Activated CD4-positive, CD25-positive, alpha-beta regulatory T cell treated with anti-CD3 and anti-CD28 coated beads, Interleukin-2, amount 50 U/mL, for 16 hours (primary cell): Measurements from ENCODE around the gene ISG20L2.
A peak's percentile ranks its signal among the peaks of the same experiment; 100 is the strongest.

Source experiments
- DNase-seq: peaks from one replicate; pipeline ENCODE4 v3.0.0-alpha.2; 2020; ENCODE audit warnings: low read depth, low spot score

ISG20L2 gene

GRCh38 chr1:156706657-156707416 lies 21.7 kb downstream of the ISG20L2 start:
- DNase-seq: no peak

GRCh38 chr1:156705918-156706656 lies 22.5 kb downstream of the ISG20L2 start:
- peak; percentile 38 for DNase-seq

DNA sequence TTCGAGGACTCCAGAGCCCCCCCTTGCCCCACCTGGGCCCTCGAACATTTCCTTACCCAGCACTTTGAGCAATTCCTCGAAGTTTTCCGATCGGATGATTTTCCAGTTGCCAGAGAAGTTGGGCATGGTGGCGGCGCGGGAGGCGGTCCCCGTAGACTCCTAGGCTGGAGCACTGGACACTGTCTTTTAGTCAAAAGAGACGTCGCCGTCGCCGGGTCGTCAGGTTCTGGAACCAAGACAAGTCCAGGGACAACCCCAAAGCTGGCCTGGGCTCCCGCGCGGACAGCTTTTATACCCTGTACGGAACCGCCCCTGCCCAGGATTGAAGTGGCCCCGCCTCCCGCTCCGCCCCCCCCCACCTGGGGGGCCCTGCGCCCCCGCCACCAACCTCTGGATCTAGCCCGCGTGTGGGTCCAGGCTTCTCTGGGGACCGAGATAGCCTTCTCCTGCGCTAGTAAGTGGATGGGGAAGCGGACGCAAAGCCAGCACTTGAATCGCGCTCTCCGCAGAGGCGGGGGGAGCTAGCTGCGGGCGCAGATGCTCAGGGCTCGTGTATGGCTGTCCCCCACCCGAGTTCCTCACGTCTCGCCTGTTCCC lies 23.1 kb downstream of the ISG20L2 start, which contains the start of gene CRABP2:
Gene CRABP2, minus strand, starts transcription at position 263 of the 597 bp plus-strand sequence. Its CDS starts 137 bp downstream, at position 126.
- no peak for DNase-seq

DNA sequence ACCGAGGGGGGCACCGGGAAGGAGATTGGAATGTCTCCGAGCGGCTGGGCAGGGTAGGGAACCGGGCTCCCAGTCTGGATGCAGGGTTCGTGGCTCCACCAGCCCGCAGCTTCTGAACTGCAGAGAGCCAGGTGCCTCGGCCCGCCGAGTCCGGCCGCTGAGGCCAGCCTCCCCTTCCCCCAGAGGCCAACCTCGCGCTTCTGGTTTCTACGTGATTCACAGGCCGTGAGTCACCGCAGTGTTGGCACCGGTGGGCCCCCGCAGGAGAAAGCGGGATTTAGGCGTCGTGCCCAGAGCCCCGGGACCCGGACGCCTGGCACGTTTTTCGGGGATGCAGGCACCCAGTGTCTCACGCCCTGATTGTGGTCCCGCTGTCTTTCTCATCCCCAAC lies 23.6 kb downstream of the ISG20L2 start:
- no peak for DNase-seq

DNA sequence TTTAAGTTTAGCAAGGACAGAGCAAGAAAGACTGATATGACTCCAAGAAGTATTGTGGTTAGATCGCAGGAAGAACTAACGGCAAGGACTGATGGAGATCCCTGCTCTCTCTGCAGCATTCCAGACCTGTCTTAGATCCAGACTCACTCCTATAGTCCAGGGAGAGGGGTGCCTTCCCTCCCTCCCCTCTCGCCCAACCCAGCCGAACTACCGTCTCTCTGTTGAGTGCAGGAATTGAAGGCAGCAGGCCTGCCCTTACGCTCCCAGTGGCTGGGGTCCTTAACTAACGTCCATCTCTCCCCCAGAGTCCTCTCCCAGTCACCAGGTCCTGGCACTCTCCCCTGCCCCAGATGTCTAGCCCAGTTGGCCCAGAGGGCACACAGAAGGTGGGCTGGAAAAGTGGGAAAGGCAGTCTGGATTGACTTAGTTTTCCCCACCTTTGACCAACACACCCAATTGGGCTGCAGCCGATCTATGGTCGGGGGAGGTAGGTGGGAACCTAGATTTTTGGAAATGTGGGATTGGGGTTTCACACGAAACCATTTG lies 24.3 kb downstream of the ISG20L2 start:
- no peak for DNase-seq

- DNase-seq: no peak
Observed at GRCh38 chr1:156703741-156704140, 24.8 kb downstream of the ISG20L2 start.

GRCh38 chr1:156703336-156703735 lies 25.2 kb downstream of the ISG20L2 start:
- DNase-seq: no peak

DNA sequence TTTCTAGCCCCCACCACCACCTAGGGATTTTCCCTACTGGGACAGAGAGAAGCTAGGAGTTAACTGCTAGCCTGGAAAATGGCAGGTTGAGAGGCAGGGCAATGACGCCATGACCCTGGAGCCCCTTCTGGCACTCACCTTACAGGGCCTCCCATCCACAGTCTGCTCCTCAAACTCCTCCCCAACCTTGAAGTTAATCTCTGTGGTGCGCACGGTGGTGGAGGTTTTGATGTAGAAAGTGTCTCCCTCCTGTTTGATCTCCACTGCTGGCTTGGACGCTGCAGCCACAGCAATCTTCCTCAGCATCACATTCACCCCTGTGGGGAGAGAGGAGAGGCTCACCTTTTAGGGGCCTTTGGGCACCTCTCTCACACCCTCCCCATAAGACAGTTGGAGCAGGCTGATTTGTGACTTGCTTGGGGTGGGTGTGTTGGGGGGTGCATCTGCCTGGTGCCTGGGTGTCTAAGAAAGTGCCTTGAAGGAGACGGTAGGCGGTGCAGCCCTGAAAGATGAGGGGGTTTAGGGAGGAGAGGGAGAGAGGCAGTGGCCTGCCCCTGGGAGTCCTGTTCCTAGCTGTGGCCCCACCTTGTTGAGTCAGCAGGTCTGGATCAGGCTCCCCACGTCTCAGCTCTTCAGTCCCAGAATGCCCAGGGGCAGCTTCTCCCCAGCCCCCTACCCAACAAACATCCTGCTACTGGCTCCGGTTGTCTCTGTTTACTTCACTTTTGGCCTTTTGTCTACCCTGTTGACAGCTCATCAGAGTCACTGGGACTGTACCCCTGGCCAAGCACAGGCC lies 27.6 kb downstream of the ISG20L2 start:
- no peak for DNase-seq

DNA sequence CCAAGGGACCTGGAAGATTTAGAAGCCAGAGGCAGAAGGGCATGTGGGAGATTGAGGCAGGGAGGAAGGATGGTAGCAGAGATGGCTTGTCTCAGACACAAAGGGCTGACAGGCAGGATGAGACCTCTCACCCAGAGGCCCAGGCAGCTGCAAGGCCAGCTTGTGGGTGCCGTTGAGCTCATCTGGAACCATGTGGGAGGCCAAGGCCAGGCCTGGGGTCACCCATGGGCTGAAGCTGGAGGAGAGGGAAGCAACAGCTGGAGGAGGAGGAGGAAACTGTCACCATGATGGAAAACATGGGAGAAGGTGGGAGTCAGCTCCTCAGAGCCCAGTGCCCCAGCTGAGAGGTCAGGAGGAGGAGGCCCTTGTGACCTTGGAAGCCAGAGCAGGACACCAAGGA lies 29.6 kb downstream of the ISG20L2 start:
- no peak for DNase-seq

DNA sequence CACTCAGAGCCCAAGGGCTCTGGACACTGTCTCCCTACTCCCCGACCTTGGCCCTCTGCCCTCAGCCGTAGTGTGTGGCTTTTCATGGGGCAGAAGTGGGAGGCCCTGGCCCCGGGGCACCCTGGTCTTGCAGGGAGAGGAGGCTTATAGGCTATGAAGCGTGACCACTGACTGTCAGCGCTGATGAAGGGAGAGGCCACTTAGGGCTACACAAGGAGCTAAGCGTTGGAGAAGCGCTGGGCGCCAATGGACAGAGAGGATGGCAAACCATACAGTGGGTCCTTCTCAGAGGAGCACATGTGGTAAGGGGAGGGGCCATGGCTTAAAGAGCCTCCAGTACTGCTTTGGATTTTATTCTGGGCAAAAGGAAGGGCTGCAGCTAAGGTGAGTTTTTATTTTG lies 31.1 kb downstream of the ISG20L2 start:
- DNase-seq: no peak

GRCh38 chr1:156696755-156697154 lies 31.8 kb downstream of the ISG20L2 start:
- DNase-seq: no peak

DNA sequence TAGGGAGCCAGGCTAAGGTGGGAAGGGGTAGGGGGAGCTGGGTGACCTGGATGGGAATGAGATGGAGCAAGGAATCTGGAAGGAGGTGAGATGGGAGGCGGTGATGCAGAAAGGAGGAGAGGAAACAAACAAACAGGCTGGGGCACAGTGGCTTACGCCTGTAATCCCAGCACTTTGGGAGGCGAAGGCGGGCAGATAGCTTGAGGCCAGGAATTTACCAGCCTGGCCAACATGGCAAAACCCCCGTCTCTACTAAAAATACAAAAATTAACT lies 33.9 kb downstream of the ISG20L2 start:
- no peak for DNase-seq

DNA sequence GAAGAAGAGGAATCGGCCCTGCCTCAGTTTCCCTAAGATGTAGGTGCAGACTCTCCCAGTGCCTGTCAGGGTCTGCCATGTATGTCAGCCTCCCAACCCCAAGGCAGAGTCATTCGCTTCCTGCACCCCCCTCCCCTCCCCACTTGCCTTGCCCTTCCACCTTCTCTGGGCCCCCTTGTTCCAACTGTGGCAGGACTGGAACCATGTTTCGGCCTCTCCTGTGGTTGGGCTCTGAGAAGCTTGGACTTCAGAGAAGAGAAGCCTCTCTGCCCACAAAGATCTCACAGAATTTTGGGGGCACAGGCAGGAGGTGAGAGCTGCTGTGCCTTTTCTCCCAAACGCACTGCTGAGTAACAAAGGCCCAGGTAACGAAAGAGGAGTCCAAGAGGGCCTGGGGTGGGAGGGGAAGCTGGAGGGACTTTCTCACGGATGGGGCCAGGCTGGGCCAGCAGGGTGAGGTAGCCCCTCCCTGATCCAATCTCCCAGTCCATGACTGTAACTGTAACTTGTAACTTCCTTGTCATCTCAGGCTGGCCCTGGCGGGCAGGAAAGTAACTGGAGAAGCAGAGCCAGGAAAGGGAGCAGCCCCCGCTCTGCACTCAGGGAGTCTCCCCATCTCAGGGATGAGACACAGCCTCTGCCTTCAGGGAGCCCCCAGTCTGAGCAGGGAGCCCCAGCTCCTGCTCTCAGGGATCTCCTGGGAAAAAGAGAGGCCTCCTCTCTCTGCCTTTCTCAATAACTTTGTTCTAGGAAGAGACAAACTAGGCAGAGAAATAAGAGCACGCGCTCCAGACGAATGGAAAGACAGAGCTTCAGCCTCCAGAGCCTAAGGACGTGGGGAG lies 34.5 kb downstream of the ISG20L2 start:
- DNase-seq: no peak

GRCh38 chr1:156692925-156693847 lies 35.4 kb downstream of the ISG20L2 start:
- DNase-seq: no peak

DNA sequence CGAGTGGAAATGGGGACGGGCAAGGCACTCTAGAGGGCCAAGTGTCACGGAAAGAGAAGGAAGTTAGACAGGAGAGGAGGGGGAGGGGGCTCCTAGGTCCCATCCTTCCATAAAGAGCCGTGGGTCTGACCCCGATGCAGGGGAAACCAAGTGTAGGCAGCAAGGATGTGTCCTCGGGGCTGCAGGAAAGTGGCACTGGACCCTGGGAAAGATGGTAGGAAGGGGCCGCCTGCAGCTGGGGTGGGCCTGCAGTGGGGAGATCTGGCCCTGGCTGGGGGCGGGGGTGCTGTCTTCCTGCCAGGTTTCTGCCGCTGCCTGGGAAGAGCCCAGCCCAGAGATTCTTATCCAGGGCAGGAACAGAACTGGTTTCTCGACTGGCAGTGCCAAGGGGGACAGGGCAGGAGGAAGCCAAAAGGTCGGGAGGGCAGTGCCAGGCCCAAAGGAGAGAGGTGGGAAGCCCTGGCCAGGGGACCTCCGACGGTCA lies 36.1 kb downstream of the ISG20L2 start:
- DNase-seq: no peak

GRCh38 chr1:156691665-156692440 lies 36.7 kb downstream of the ISG20L2 start:
- no peak for DNase-seq

DNA sequence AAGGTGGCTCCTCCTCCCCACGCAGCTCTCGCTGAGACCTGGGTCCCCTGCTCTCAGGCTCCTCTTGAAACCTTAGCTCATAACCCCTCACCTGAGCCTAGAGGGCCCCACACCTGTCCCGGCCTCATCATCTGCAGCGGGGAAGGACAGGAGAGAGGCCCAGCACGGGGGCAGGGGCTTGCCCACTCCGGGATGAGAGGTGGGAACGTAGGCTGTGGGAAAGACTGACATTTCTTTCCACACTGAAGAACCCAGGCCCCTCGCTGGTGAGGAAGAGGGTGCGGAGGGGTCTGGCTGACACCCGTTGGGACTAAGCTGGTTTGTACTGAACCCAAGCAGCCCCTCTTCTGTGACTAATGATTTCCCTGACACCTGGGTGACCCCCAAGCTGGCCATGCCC lies 37.4 kb downstream of the ISG20L2 start:
- no peak for DNase-seq

DNA sequence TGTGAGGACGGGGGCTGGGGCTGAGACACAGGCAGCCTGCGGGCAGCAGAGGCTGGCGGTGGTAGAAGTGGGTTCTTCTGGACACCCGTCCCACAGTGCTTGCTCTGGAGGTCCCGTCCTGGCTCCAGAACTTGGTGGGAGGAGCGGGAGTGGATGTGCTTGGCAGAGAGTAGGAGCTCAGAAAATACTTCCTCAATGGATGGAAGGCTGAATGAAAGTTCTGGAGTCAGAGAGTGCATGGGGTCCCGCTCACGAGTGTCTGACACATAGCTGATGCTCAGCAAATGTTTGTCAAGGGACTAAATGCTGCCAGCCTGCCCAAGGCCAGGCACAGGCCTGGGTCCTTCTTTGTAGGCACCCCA lies 37.9 kb downstream of the ISG20L2 start:
- DNase-seq: no peak
